Activated CD4-positive, alpha-beta T cell treated with anti-CD3 and anti-CD28 coated beads for 24 hours (primary cell): ENCODE results near the gene TESMIN.
A peak's percentile ranks its signal among the peaks of the same experiment; 100 is the strongest.

ENCODE experiments used
- DNase-seq, 2 donors: peaks; one replicate each; pipeline ENCODE4 v3.0.0-alpha.2; 2020; ENCODE audit warnings: low read depth in 2 of 2

The TESMIN gene, protein sequence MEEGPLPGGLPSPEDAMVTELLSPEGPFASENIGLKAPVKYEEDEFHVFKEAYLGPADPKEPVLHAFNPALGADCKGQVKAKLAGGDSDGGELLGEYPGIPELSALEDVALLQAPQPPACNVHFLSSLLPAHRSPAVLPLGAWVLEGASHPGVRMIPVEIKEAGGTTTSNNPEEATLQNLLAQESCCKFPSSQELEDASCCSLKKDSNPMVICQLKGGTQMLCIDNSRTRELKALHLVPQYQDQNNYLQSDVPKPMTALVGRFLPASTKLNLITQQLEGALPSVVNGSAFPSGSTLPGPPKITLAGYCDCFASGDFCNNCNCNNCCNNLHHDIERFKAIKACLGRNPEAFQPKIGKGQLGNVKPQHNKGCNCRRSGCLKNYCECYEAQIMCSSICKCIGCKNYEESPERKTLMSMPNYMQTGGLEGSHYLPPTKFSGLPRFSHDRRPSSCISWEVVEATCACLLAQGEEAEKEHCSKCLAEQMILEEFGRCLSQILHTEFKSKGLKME

DNA sequence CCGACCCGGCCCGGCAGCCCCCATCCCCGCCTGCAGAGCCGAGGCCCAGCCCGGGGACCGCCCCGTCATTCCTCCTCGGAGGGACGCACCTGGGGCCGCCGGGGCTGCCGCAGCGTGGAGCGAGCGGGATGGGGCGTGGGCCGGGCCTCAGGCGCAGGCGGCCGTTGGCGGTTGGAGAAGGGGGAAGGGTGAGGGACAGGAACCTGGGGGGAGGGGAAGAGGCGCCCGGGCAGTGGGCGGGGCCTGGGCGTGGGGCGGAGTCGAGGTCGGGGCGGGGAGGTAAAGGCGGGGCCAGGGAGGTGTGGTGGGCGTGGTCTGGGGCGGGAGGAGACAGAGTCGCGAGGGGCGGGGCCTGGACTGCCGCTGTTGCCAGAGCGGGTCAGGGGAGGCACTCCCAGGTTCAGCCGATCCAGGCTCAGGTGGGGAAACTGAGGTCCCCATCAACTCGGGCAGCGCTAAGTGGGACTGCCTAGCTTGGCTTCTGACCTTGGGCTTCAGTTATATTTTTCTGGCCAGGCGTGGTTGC, at the start of gene TESMIN:
Gene TESMIN (minus strand): TSS at position 190 of the 526 bp plus-strand sequence. CDS start 860 bp downstream, outside the sequence.
- peak; percentile 94 to 95 for DNase-seq

DNA sequence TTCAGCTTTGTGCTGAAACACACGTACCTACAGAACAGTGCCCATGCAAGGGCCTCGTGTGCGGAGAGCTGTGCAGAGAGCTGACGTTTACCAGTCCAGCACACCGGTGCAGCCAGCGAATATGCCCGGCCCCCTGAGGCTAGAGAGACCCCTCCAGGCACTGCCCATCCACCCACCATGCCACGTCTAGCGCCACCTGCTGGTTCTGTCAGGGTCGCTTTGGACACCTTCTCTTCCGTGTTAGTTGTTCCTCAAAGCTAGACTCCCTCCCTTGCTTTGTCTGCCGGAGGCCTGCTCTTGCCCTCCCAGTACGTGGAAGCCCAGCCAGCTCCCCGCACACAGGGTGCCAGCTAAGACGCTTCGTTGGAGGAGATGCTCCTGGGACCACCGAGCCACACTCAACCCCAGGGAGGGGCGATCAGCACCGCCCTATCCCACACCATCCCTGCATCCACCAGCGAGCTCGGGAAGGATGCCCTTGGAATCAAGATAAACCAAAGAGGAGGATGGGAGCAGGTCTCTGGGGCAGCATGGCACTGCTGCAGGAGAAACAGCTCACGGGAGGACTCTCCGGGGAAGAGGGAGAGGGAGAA, 47.0 kb upstream of the TESMIN start:
- peak; percentile 21 to 28 for DNase-seq

DNA sequence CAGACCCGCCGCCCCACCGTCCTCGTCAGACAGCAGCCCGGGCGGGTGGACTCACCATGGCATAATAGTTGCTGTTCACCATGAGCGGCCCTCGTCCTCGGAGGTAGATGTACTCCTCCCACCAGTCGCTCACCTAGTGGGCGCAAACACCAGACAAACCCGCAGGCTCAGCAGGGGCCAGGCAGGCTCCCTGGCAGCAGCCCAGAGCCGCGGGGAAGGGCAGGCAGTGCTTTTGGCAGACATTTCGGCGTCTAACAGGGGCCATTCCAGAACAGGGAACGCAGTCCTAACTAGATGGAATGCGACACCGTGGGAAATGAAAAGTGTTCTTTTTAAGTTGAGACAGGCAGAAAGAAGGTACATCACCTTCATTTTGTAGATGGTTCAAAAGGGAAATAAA, 45.5 kb upstream of the TESMIN start:
- DNase-seq, result no peak

DNA sequence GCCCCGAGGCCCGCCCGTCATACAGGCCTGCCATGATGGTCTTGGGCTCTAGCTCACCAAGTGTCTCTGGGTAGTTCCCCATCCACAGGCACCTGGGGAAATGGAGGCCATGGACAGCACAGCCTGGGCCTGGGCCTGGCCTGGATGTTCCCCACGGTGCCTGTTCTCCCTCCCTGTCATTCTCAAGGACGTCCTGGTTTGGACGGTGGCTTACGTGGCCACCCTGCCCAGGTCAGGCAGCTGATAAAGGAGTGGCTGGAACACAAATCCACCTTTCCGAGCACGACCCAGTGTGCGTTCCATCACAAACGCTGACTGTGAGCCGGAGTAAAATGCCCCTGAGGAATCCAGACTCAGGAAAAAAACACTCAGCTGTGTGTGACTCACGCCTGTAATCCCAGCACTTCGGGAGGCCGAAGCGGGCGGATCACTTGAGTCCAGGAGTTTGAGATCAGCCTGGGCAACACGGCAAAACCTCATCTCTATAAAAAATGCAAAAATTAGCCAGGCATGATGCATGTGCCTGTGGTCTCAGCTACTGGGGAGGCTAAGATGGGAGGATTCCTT, 41.2 kb upstream of the TESMIN start:
- no peak for DNase-seq

DNA sequence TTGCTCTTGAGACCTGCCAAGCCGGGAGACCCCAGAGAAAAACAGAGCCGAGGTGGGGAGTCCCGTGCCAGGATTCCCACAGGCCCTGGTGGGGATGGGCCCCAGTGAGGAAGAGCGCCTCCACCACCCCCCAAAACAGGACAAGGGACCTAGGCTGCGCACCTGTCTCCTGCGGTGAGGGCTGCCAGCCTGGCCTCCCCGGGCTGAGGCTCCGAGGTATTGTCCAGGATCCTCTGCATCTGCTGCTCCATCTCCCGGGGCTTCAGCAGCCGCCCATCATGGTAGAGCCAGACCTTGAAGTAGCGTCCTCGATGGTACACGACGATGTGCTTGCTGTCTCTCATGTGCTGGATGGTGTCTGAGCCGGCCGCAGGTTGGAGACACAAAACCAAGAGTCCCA, 33.3 kb upstream of the TESMIN start:
- DNase-seq, result no peak

DNA sequence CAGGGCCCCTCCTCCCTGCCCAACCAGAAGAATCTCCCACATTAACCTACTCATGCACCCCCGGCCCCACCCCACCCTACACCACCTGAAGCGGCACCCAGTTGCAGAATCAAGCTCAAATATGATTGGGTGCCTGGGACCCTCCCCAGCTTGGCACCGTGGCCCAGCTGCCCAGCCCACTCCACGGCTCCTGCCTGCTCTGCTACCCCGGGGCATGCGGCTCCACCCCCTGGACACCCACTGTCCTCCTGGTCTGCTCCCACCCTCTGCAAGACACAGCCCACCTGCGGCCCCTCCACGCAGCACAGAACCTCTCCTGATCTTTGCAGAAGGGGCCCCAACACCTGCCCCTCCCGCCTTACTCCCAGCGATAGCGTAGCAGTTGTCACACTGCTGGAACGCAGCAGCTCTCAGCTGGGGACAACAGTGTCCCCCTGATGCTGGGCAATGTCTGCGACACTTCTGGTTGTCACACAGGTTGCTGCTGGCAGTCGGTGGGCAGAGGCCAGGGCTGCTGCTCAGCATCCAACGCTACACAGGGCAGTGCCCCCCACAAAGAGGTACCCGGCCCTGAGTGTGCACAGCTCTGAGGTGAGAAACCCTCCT, 32.0 kb upstream of the TESMIN start:
- DNase-seq, result no peak

DNA sequence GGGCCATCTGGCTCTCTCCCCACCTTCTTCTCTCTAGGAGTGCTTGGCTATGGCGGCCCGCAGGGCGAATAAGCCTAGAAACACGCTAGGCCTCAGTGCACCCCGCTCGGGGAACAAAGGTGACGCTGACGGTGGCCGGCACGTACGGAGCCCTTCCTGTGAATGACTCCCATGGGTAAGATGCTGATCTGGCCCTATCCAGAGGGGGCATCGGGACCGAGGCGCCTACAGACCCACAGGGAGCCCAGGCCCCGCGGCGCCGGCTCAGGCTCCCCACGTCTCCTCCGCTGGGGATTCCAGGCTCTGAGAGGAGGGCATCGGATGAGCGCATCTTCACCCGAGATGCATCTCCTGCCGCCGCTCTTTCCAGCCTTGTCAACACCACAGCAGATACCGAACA, 31.4 kb upstream of the TESMIN start:
- no peak for DNase-seq

DNA sequence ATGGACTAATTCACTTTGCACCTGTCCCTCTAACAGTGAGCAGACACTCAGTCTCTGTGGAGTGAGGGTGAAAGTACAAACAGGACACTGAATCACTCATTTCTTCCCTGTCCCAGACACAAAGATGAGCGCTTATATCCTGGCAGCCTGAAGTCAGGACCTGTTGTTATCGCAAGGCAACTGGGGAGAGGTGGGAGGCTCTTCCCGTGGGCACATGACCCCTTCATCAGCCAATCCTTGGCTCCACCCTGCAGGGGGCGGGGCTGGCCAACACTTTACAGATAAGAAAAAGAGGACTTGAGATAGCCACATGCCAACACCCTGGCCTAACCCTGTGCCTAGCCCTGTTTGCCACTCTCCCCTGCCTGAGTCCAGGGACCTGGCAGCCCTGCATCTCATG, 29.5 kb upstream of the TESMIN start:
- no peak for DNase-seq

DNA sequence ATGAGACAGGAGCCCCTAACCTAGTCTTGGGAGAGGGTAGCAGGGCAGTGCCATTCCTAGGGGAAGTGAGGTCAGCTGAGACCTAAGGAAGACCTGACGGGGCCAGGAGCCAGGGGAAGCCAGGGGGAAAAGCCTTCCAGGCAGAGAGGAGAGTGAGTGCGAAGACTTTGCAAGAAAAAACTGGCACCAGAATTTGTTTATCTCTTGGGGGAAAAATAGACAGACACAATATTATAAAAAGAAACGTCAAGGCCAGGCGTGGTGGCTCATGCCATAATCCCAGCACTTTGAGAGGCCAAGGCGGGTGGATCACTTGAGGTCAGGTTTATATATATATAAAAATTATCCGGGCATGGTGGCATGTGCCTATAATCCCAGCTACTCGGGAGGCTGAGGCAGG, 26.9 kb upstream of the TESMIN start:
- DNase-seq, result no peak

DNA sequence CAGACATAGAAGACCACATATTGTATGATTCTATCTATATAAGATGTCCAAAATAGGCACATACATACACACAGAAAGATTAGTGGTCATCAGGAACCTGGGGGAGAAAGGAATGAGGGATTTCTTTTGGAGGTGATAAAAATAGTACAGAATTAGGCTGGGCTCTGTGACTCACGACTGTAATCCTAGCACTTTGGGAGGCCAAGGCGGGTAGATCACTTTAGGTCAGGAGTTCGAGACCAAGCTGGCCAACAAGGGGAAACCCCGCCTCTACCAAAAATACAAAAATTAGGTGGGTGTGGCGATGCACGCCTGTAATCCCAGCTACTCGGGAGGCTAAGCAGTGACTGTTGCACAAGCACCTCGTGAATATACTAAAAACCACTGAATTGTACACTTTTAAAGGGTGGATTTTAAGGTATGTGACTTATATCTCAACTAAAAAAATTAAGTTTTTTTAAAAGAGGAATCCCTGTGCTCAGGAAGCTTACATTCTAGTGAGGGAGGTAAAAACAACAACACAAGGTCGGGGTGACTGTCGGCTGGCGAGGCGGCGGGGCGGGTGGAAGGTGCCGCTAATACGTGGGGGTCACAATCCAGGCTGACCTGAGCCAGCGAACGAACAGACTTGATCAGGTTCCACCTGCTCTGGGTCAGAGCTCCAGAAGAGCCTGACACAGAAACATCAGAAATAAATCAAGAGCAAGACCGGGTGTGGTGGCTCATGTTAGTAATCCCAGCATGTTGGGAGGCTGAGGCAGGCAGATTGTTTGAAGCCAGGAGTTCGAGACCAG, 25.3 kb upstream of the TESMIN start:
- no peak for DNase-seq

DNA sequence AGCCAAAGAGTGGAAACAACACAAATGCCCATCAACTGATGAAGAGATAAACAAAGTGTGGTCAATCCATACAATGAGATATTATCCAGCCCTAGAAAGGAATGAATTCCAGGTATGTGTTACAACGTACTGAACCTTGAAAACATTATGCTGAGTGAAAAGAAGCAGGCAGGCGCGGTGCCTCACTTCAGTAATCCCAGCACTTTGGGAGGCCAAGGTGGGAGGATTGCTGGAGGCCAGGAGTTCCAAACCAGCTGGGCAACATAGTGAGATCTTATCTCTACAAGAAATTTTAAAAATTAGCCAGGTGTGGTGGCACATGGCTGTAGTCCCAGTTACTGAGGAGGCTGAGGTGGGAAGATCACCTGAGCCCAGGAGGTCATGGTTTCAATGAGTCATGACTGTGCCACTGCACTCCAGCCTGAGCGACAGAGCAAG, 24.6 kb upstream of the TESMIN start:
- DNase-seq, result no peak

DNA sequence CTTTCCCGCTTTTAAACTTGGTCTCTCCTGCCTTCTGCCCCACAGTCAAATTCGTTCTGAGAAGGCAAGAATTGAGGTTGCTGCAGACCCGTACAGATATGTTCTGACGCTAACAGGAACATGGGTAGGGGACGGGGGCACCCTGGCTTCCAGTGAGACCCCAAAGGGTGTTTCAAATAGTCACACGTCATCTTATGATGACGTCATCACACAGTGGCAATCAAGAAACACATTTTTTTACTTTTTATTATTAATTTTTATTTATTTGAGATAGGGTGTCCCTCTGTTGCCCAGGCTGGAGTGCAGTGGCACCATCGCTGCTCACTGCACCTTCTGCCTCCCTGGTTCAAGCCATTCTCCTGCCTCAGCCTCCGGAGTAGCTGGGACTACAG, 22.9 kb upstream of the TESMIN start:
- no peak for DNase-seq

DNA sequence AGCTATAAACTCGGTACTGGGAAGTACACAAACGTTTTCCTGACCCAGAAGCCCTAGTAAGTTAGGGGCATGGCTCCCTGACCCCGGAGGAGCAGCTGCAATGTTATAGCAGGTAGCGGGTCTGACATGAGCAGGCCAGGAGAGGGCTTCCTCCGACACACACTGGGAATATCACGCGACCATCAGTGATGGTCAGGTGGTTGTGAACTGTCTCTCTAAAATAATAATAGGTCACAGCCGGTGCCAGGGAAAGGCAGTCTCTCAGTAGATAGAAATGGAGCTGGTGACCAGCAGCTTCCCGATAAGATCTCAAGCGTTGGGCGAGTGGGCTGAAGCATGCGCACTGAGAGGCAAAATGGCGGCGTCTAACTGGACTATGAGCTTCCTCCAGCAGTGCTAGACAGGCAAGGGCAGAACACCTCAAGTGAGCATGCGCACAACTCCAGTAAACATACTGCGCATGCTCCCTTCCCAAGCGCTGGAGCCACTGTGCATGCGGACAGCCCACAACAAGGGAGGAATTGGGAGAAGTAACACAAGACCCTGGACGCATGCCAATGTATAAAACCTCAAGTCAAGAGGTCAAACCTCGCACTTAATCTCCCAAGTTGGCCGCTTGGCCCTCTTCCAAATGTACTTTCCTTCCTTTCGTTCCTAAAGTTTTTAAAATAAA, 22.3 kb upstream of the TESMIN start:
- DNase-seq, result no peak

DNA sequence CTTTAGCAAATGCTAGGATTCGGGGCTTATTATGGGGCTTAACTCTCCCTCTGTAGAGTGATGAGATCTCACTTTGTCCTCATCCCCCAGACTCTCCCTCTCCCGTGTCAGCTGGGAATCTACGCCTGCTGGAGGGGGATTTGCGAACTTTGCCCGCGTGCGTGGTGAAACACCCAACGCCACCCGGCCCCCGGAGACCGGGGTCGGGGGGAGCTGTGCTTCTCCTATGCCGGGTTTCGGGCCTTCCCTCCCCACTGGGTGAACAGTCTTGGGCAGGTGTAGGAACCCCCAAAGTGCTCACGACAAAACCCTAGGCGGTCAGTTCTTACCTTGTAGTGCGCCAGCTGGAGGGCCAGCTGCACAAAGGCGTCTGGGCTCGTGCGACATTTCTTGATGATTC, 21.6 kb upstream of the TESMIN start:
- no peak for DNase-seq

DNA sequence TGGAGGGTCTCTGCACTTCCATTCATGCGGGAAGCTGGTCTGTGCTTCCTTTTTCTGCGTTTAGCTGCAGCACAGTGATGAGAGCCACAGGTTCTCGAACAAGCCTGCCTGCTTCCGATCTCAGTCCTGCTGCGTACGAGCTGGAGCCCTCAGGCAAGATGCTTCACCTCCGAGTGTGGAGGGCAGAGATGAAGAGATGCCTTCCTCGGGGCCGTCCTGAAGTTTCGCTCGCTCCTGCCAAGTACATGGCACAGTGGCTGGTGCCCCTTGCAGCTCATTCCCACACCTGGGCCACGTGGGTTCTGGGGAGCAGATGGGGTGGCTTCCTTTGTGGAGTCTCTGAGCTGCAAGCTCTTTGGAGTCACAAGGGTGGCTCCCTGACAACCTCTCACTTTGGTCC, 19.5 kb upstream of the TESMIN start:
- DNase-seq, result no peak

DNA sequence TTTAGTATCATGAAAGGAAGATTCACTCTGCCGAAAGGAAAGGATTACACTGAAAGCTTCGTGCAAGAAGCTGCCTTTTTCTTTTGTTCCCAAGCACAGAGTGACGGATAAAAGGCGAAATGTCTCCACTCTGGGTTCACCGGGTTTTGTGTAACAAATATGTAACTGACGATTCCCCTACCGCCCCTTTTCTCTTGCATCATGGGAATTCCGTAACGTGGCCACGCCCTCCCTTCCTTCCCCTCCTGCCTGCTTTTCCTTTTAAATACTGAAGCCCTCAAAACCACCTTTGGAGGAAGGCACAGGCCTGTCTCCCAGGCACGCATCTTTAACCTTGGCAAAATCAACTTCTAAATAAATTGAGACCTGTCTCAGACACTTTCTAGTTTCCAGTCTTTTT, 16.4 kb upstream of the TESMIN start:
- DNase-seq, result no peak

DNA sequence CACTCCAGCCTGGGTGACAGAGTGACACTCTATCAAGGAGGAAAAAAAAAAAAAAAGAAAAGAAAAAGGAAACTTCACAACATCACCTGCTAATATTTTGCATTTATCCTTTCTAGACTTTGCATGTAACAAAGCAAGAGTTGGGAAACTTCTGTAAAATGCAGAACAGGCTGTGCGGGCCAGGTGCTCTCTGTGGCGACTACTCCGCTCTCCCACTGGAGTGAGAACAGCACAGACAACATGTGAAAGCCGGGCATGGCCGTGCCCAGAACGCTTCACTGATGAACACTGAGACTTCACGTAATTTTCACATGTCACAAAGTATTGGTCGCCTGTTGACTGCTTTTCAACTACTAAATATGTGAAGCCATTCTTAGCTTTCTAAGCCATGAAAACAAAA, 15.5 kb upstream of the TESMIN start:
- DNase-seq, result no peak

DNA sequence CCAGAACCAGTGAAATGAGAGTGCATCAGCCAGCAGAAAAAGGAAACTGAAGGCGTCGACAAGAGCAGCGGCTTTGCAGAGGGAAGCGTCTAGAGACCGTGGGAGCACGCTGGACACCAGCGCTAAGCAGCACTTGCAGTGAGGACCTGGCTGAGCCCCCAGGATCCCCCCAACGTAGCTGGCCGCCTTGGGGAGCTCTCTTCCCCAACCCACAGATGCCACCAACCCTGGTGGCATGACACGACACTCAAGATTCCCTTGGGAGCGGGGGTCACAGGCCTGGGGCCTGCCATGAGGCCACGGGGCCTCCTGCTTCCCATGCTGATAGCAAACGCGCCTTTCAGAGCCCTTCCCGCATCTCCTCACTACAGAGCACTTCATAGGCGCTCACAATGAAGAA, 13.4 kb upstream of the TESMIN start:
- no peak for DNase-seq

DNA sequence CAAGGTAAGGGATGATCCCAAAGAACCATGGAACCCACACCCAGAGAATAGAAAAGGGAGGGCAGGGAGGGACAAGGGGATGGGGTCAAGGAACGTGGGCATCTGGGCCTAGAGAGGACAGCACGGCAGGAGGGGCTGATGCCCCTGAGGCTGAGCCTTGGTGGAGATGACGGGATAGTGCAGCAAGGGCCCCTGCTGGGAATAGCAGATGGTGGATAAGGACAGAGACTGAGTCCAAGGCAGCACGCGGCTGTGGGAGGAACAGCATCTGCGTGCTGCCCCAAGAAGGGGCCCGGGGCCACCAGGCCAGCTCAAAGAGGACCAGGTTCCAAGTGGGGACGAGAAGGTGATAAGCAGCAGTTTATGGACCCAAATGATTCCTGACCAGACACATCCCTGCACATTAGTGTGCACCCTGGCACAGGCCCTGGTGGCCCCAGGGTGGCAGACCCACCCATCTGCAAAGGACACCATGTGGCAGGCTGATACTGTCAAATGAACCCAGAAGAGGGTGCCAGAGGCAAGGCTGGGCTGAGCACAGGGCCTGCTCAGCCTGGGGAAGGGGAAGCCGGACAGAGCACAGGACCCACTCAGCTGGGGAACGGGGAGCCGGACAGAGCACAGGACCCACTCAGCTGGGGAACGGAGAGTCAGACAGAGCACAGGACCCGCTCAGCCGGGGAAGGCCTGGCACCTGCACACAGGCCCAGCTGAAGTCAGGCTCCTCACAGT, 12.8 kb upstream of the TESMIN start:
- DNase-seq, result no peak

DNA sequence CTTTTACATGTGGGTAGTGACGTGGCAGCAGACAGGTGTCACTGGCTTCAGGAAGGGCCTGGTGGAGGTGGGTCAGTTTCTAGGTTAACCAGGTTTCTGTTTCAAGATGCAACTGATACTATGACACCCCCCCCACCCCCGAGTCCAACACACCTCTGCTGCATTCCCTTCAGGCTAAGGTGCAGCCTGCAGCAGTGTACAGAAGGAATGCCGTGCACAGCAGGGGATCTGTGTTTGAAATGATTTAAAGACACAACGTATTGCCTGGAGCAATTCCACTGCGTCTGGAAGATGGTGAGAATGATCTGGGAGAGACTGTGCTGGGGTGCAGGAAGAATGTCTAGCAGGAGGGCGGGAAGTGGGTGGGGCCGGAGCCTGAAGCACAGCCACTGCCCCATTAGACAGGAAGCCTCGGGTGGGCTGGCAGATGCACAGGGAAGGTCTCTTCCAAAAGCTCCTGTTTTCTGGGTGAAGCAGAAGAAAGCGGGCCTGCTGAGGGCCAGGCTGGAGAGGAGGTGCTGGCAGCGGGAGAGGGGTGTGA, 11.9 kb upstream of the TESMIN start:
- DNase-seq, result no peak
